Spinal cord (tissue), 10 donors: ENCODE measurements around the gene CHMP4B. TPM values are rescaled to one million over a fixed set of nuclear protein-coding genes. Genes with fewer than 3 reads are reported as not detected.
A peak's percentile ranks its signal among the peaks of the same experiment; 100 is the strongest.

Experiments
- DNase-seq, 6 donors: peaks; one replicate each; pipeline versions ENCODE4 v3.0.0 to v3.0.0-alpha.2; 2013 to 2015; ENCODE audit warnings: low spot score in 6 of 6, low read depth in 4 of 6
- H3K27ac ChIP-seq: one replicate; pipeline ENCODE4 v1.5.1; 2013; ENCODE audit warnings: low read depth, low read length, control low read depth
- H3K27me3 ChIP-seq: one replicate; pipeline ENCODE4 v1.6.1; 2013; ENCODE audit warnings: low read length; ENCODE audit not compliant: control insufficient read depth, insufficient read depth
- H3K36me3 ChIP-seq: one replicate; pipeline ENCODE4 v1.6.1; 2013; ENCODE audit warnings: low read length; ENCODE audit not compliant: control insufficient read depth, insufficient read depth
- H3K4me1 ChIP-seq: one replicate; pipeline ENCODE4 v1.6.1; 2013; ENCODE audit warnings: low read length; ENCODE audit not compliant: control insufficient read depth, insufficient read depth
- H3K4me3 ChIP-seq: one replicate; pipeline ENCODE4 v1.5.1; 2013; ENCODE audit warnings: low read depth, low read length, control low read depth
- H3K9me3 ChIP-seq: one replicate; pipeline ENCODE4 v1.6.1; 2013; ENCODE audit warnings: low read length; ENCODE audit not compliant: control insufficient read depth, insufficient read depth
- WGBS: methylation state at CpG from one replicate; pipeline ENCODE4 v1.1.5; 2013; ENCODE audit warnings: missing lambda C conversion rate; ENCODE audit not compliant: insufficient coverage; 5-methylcytosine and 5-hydroxymethylcytosine counted together
- polyA plus RNA-seq, 2 donors: library from polyadenylated mRNA; unstranded; fragments of 120-200 nt; gene quantifications; one replicate each; pipeline ENCODE4 v1.2.1, GENCODE V29; 2013; ENCODE audit not compliant: insufficient read length in 2 of 2
- total RNA-seq, 2 donors: library from RNA; depleted of rRNA in 1 of 2; stranded (reverse); fragments of 120-200 nt in 1 of 2; fragments of >200 nt in 1 of 2; gene quantifications; one replicate each; pipeline versions ENCODE4 v1.2.3 to v1.2.4, GENCODE V29; 2013 to 2014
- donor health status: healthy.

CHMP4B gene
- total and polyA plus RNA-seq, 4 donors: 47.3 to 187 (median 114) TPM

DNA sequence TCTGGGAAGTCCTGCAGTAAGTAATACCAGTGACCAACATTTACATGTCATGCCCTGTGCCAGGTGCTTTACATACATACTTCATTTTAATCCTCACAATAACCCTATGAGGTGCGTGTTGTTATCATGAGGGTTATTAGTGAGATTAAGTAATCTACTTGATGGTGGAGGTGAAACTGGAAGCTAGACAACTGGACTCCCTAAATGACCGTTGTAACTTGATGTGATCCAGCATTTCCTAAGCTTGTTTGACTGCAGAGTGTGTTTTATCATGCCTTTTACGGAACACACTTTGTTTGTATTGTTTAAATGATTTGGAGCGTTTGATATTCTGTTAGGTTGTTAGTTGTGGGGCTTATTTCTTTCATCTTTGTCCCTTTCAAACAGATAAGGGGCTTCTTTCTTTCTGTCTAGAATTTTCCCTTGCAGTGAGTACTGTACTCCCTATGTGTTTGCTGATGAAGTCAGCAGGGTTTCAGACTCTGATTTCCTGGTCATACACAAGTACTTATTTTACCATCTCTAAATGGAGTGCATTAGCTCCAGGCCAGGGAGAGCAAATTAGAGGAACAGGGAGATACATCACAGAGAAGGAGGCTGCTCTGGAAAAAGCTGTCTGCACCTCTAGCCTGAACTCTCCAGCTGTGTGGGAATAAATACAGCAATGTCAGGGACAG is 29.7 kb downstream of the CHMP4B start:
- no peak overlapping the region for H3K4me3 ChIP-seq
- DNase-seq: peak in 2 of 6 donors; percentile 26 to 70
- no peaks in the 10 kb centered on the region for H3K9me3 ChIP-seq
- H3K36me3 ChIP-seq: no peaks in the 10 kb centered on the region
- peaks cover 58% of the 10 kb centered on the region for H3K4me1 ChIP-seq
- H3K27ac ChIP-seq: peak overlapping the region; percentile 43
- no peaks in the 10 kb centered on the region for H3K27me3 ChIP-seq
- WGBS: 0% methylated on average over 1 of the region's 4 CpGs

GRCh38 chr20:33841436-33841799 is 30.3 kb downstream of the CHMP4B start:
- no peaks in the 10 kb centered on the region for H3K27me3 ChIP-seq
- peak overlapping the region; percentile 43 for H3K27ac ChIP-seq
- no peak for DNase-seq
- no peaks in the 10 kb centered on the region for H3K36me3 ChIP-seq
- H3K4me1 ChIP-seq: peaks cover 60% of the 10 kb centered on the region
- no peak overlapping the region for H3K4me3 ChIP-seq
- no peaks in the 10 kb centered on the region for H3K9me3 ChIP-seq
- 48% methylated on average over 3 of the region's 4 CpGs for WGBS

DNA sequence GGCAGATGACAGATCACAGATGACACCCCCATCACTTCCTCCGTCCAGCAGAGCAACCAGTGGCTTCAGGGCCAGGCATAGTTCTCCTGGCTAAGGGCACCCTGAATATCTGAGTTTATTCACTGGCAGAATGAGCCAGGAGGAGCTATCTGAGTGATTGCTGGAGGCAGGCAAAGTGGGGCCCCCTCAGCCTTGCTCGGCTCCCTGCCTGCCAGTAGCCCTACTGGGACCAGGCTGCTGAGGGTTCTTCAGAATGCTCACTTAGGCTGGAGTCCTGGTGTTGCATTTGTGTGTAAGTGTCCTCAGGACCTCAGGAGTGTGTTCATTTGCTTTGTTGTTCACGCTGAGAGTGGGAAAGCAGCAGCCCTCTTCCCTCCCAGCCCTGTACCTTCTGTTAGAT is 31.2 kb downstream of the CHMP4B start:
- peak in 1 of 6 donors; percentile 54 for DNase-seq
- no peak overlapping the region for H3K4me3 ChIP-seq
- H3K27me3 ChIP-seq: no peaks in the 10 kb centered on the region
- H3K27ac ChIP-seq: no peak overlapping the region
- 84% methylated on average over 3 of the region's 3 CpGs for WGBS
- H3K9me3 ChIP-seq: no peaks in the 10 kb centered on the region
- no peaks in the 10 kb centered on the region for H3K36me3 ChIP-seq
- H3K4me1 ChIP-seq: peaks cover 59% of the 10 kb centered on the region

GRCh38 chr20:33843050-33843449 is 31.9 kb downstream of the CHMP4B start:
- H3K27ac ChIP-seq: no peak overlapping the region
- WGBS: 25% methylated on average over 1 of the region's 1 CpG
- H3K27me3 ChIP-seq: no peaks in the 10 kb centered on the region
- H3K9me3 ChIP-seq: no peaks in the 10 kb centered on the region
- no peaks in the 10 kb centered on the region for H3K36me3 ChIP-seq
- H3K4me1 ChIP-seq: peaks cover 58% of the 10 kb centered on the region
- DNase-seq: peak in 4 of 6 donors; percentile 47 to 97 (median 54)
- H3K4me3 ChIP-seq: no peak overlapping the region

DNA sequence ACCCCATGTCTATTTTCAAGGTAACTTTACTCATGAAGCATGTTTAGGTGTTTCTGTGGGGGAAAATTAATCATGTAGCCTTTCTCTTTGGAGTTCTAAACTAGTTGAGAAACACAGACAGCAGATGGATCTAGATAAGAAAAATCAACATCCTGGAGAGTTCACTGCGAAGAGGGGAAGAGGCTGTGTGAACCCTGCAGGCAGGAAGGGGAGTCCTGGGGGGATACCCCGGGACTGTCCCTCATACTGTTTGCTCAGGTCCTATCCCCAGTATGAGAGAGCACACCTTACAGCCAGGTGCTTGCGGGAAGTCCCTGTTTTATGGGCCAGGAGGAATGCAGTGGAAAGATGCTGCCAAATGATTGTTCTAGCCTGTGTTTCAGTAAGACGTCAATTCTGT is 32.7 kb downstream of the CHMP4B start:
- H3K4me1 ChIP-seq: peaks cover 51% of the 10 kb centered on the region
- DNase-seq: no peak
- H3K9me3 ChIP-seq: no peaks in the 10 kb centered on the region
- H3K27me3 ChIP-seq: no peaks in the 10 kb centered on the region
- no peak overlapping the region for H3K4me3 ChIP-seq
- H3K36me3 ChIP-seq: peaks cover 6% of the 10 kb centered on the region
- WGBS: 62% methylated on average over 2 of the region's 4 CpGs
- H3K27ac ChIP-seq: no peak overlapping the region

DNA sequence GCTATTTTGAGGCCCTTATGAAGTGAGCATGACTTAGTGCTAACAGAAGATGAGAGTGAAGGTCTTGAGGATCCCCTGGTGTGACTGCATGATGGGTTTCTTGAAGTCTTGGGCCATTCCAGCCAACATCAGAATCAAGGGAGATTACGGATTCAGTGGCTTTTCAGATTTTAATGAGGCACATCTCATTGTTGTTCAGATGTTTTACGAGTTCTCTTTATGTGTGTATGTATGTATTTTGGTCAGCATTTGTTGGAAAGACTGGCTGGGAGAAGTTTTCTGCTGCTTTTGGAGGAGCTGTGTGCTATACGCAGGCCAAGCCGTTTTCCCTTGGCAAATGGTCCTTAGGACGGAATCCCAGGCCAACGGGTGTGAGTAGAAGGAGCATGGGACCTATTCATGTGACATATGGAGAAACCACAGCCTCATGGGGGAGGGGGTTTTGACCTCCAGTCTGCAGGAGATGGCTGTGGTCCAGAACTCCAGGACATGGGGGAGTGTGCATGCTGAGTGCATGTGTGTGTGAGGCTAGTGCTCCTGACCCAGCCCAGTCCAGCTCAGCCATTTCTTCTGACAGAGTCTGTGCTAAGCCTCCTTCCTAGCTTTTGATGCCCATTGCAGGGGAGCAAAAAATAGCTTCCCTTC is 35.3 kb downstream of the CHMP4B start:
- Histone ChIP-seq H3K27ac (peak overlapping the region; percentile 4), H3K27me3 (no peaks in the 10 kb centered on the region), H3K4me1 (peaks cover 32% of the 10 kb centered on the region), H3K9me3 (no peaks in the 10 kb centered on the region), H3K36me3 (peaks cover 17% of the 10 kb centered on the region), H3K4me3 (no peak overlapping the region)
- 62% methylated on average over 5 of the region's 6 CpGs for WGBS
- DNase-seq: peak in 1 of 6 donors; percentile 66

- Histone ChIP-seq H3K36me3 (peaks cover 23% of the 10 kb centered on the region), H3K27ac (peak overlapping the region; percentile 4), H3K4me3 (no peak overlapping the region), H3K4me1 (peaks cover 26% of the 10 kb centered on the region), H3K27me3 (no peaks in the 10 kb centered on the region), H3K9me3 (no peaks in the 10 kb centered on the region)
- no peak for DNase-seq
Observed at GRCh38 chr20:33847006-33847405, 35.9 kb downstream of the CHMP4B start.

- Histone ChIP-seq H3K4me3 (no peak overlapping the region), H3K27ac (no peak overlapping the region), H3K36me3 (peaks cover 37% of the 10 kb centered on the region), H3K4me1 (peaks cover 18% of the 10 kb centered on the region), H3K9me3 (no peaks in the 10 kb centered on the region), H3K27me3 (no peaks in the 10 kb centered on the region)
- DNase-seq: no peak
- WGBS: 97% methylated on average over 16 of the region's 19 CpGs
Observed at GRCh38 chr20:33848391-33848790, 37.2 kb downstream of the CHMP4B start.

DNA sequence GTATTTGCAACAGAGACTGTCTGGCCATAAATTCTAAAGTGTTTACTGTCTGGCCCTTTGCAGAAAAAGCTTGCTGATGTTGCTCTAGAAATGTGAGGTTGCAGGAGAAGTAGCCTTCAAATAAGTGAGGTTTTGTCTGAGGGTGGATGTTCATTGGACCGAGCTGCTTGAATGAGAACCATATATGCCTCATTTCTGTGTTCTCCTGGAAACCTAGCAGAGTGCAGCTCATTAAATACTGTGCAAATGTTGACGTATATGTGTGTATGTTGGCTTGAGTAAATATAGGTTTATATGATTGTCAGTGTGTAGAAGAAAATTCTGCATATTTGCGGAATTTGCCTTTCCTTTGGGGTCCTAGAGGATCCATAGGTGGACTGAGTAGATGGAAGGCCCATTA is 39.0 kb downstream of the CHMP4B start:
- no peak overlapping the region for H3K27ac ChIP-seq
- H3K4me1 ChIP-seq: peaks cover 9% of the 10 kb centered on the region
- no peaks in the 10 kb centered on the region for H3K9me3 ChIP-seq
- WGBS: 52% methylated on average over 3 of the region's 3 CpGs
- no peak overlapping the region for H3K4me3 ChIP-seq
- no peaks in the 10 kb centered on the region for H3K27me3 ChIP-seq
- DNase-seq: no peak
- peaks cover 49% of the 10 kb centered on the region for H3K36me3 ChIP-seq

DNA sequence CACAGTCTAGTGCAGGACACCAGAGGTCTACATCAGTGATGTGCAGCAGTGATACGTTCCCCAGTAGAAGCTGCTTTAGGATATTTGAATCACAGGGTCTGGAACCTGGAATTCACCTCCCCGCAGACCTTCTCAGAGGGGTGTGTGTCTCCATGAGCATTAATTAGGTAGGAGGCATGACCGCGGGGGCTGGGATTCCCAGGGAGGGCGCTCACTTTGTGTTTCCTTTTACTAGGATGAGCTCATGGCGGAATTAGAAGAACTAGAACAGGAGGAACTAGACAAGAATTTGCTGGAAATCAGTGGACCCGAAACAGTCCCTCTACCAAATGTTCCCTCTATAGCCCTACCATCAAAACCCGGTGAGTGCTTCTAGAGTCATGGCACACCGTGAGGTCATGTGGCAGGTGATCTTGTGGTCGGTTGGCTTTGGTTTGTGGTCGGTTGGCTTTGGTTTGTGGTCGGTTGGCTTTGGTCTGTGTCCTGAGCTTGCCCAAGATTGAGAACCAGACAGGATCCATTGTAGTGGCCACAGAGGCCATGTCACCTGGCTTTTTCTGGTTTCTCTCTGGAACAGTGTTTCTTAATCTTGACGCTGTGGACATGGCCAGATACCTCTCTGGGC is 40.8 kb downstream of the CHMP4B start:
- H3K9me3 ChIP-seq: no peaks in the 10 kb centered on the region
- no peaks in the 10 kb centered on the region for H3K27me3 ChIP-seq
- H3K4me1 ChIP-seq: no peaks in the 10 kb centered on the region
- WGBS: 98% methylated on average over 10 of the region's 13 CpGs
- peaks cover 66% of the 10 kb centered on the region for H3K36me3 ChIP-seq
- DNase-seq: no peak
- H3K27ac ChIP-seq: no peak overlapping the region
- no peak overlapping the region for H3K4me3 ChIP-seq
